Uterus (tissue), 2 donors: Measurements from ENCODE around the gene TPM1.

ENCODE experiments used
- CTCF ChIP-seq, 4 experiments: fragments of 200-600 bp in 2 of 4; fragments of 450-650 bp in 2 of 4; sonication (generic) in 2 of 4; IDR thresholded peaks; one replicate each; pipeline ENCODE4 v1.5.1; 2016 to 2019; ENCODE audit warnings: antibody characterized with exemption in 4 of 4, mild to moderate bottlenecking in 2 of 4, moderate library complexity in 1 of 4
- POLR2A ChIP-seq, 2 donors: fragments of 450-650 bp; IDR thresholded peaks; one replicate each; pipeline ENCODE4 v1.6.1; 2016; ENCODE audit warnings: antibody characterized with exemption in 2 of 2, mild to moderate bottlenecking in 1 of 2, moderate library complexity in 1 of 2

- TF ChIP-seq POLR2A (IDR thresholded peaks at IDR 0.05) (no peak), CTCF (IDR thresholded peaks at IDR 0.05) (no peak)
These were observed 2.0 kb upstream of the TPM1 start for GRCh38 chr15:63040509-63040908.
